Naive thymus-derived CD8-positive, alpha-beta T cell (primary cell): ENCODE results near the gene GARIN1A. TPM values are rescaled to one million over a fixed set of nuclear protein-coding genes. Genes with fewer than 3 reads are reported as not detected.

Experiments used
- ATAC-seq, 2 donors: fragments of 150-1000 bp; cut with Tn5 transposase in 1 of 2; sonication (Bioruptor Pico), chemical (Tn5 transposase) in 1 of 2; 1 replicate in 1 of 2; 2 replicates in 1 of 2; pipeline ENCODE4 v1.10.0; 2021; ENCODE audit warnings: mild to moderate bottlenecking in 2 of 2, moderate library complexity in 2 of 2
- POLR2A ChIA-PET: fragments of 350-600 bp; sonication (Branson Sonifier 250); formaldehyde crosslinking; loops from one replicate; lab custom pipeline; 2021; ENCODE audit warnings: antibody characterized with exemption; lab: Charles Lee
- DNase-seq, 10 donors: peaks; one replicate each; pipeline versions ENCODE4 v3.0.0 to v3.0.0-alpha.2; 2020 to 2022
- H3K27ac Mint-ChIP-seq, 10 donors: one replicate each; pipeline ENCODE4 v1.8.0; 2020 to 2022; ENCODE audit warnings: mild to moderate bottlenecking in 10 of 10, mixed read lengths in 10 of 10, moderate library complexity in 4 of 10, inconsistent platforms in 1 of 10
- H3K27me3 Mint-ChIP-seq, 5 donors: one replicate each; pipeline ENCODE4 v1.8.0; 2021 to 2022; ENCODE audit warnings: mixed read lengths in 5 of 5
- H3K36me3 Mint-ChIP-seq, 3 donors: one replicate each; pipeline ENCODE4 v1.8.0; 2020 to 2022; ENCODE audit warnings: mixed read lengths in 3 of 3, mild to moderate bottlenecking in 2 of 3, inconsistent platforms in 1 of 3
- H3K4me1 Mint-ChIP-seq, 4 donors: one replicate each; pipeline ENCODE4 v1.8.0; 2021 to 2022; ENCODE audit warnings: mixed read lengths in 4 of 4
- H3K4me3 Mint-ChIP-seq, 10 donors: one replicate each; pipeline ENCODE4 v1.8.0; 2020 to 2022; ENCODE audit warnings: mild to moderate bottlenecking in 10 of 10, mixed read lengths in 10 of 10, moderate library complexity in 6 of 10, inconsistent platforms in 1 of 10
- H3K9me3 Mint-ChIP-seq, 9 donors: one replicate each; pipeline ENCODE4 v1.8.0; 2020 to 2022; ENCODE audit warnings: mixed read lengths in 9 of 9, mild to moderate bottlenecking in 3 of 9, inconsistent platforms in 1 of 9, moderate library complexity in 1 of 9
- polyA plus RNA-seq, 3 donors: library from polyadenylated mRNA; unstranded; fragments of 300-500 nt; fragmentation: Illumina TruSeq; gene quantifications; one replicate each; pipeline ENCODE4 v1.2.3, GENCODE V29; 2021
- total RNA-seq, 8 experiments: library from RNA in 2 of 8; stranded (reverse) in 2 of 8; gene quantifications; one replicate each; pipeline ENCODE4 v1.2.3 and lab custom pipeline; 2021 to 2026

The GARIN1A gene
- total and polyA plus RNA-seq, 5 experiments from 2014 or later = 0.02 to 3.6 (median 1.5) TPM; not detected in 1

DNA sequence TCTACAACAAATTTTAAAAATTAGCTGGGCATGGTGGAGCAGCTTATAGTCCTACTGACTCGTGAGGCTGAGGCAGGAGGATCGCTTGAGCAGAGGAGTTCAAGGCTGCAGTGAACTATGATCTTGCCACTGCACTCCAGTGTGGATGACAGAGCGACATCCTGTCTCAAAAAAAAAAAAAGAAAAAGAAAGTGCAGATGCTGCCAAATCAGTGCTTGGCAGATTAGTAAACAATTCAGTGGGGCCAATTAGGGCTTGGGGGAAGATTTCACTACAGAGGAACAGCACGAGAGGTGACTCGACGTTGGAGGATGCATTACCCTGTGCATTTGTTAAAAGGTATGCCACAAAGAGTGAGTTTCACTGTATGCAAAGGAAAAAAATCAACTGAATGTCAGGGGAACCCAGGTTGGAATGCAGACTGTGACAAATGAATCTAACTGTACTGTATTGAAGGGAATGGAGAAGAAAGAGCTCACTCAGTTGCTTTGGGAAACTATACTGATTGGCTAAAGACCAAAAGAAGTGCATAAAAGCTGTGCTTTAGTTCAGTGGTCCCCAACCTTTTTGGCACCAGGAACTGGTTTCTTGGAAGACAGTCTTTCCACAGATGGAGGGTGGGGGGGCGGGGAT, 31.6 kb downstream of the GARIN1A start:
- ATAC-seq (no peak), DNase-seq (no peak)
- H3K27ac Mint-ChIP-seq = no peak overlapping the region
- H3K36me3 Mint-ChIP-seq = no peaks in the 10 kb centered on the region
- H3K9me3 Mint-ChIP-seq = no peaks in the 10 kb centered on the region
- POLR2A ChIA-PET = no interaction called here
- peaks cover 22 to 30% (median 26%) of the 10 kb centered on the region in 5 donors for H3K27me3 Mint-ChIP-seq
- H3K4me3 Mint-ChIP-seq = no peak overlapping the region
- H3K4me1 Mint-ChIP-seq = peaks cover 0 to 5% (median 0%) of the 10 kb centered on the region in 4 donors

DNA sequence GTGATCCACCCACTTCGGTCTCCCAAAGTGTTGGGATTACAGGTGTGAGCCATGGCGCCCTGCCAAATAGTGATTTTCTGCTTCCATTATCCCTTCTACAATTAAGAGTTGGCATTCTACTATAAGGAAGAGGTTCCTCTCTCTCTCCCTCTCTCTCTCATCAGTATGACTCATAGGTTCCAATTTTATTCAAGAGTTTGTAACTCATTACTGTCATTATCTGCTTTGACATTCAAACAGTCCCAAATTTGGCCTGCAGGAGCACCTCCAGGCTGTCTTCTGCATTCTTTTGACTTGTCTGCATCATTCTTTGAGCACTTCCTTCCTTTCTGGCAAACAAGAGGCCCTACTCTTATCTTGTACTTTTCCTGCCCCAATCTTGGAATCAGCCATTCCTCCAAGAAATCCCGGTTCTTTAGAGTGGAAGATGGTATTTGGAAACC, 33.8 kb downstream of the GARIN1A start:
- no peaks in the 10 kb centered on the region for H3K9me3 Mint-ChIP-seq
- no peaks in the 10 kb centered on the region for H3K36me3 Mint-ChIP-seq
- no peak overlapping the region for H3K27ac Mint-ChIP-seq
- no peak overlapping the region for H3K4me3 Mint-ChIP-seq
- peaks cover 8 to 18% (median 11%) of the 10 kb centered on the region in 5 donors for H3K27me3 Mint-ChIP-seq
- DNase-seq (no peak), ATAC-seq (no peak)
- peaks cover 0 to 4% (median 0%) of the 10 kb centered on the region in 4 donors for H3K4me1 Mint-ChIP-seq
- POLR2A ChIA-PET = no interaction called here

DNA sequence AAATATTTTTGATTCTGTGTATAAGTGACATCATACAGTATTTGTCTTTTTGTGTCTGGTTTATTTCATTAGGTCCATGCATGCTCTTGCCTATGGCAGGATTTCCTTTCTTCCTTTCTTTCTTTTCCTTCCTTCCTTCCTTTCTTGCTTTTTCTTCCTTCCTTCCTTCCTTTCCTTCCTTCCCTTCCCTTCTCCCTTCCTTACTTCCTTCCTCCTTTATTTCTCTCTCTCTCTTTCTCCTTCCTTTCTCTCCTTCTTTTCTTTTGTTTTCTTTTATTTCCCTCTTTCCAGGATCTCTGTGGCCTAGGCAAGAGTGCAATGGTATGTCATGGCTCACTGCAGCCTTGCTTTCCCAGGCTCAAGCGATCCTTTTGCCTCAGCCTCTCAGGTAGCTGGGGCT, 35.7 kb downstream of the GARIN1A start:
- Mint-ChIP-seq H3K27ac (peak overlapping the region in 1 of 10 donors; percentile 25), H3K4me3 (no peak overlapping the region), H3K27me3 (peaks cover 0 to 13% (median 4%) of the 10 kb centered on the region in 5 donors), H3K4me1 (peaks cover 0 to 4% (median 0%) of the 10 kb centered on the region in 4 donors), H3K36me3 (no peaks in the 10 kb centered on the region), H3K9me3 (no peaks in the 10 kb centered on the region)
- POLR2A ChIA-PET = no interaction called here
- DNase-seq = no peak
- no peak for ATAC-seq

DNA sequence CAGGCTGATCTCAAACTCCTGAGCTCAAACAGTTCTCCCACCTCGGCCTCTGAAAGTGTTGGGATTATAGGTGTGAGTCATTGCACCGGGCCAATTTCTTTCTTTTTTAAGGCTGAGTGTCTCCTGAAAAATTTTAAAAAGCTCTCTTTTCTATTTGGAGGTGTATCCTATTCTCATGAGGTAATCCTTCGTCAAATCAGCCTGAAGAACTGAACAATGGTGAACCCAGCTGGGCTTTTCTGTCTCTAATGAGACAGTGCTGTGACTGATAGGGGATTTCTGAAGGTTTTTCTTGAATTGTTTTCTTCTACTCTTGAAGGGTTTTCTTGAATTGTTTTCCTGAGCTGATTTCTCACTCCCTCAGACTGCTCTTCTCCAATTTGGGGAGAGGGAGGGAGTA, 36.1 kb downstream of the GARIN1A start:
- no peak for ATAC-seq
- H3K9me3 Mint-ChIP-seq = no peaks in the 10 kb centered on the region

DNA sequence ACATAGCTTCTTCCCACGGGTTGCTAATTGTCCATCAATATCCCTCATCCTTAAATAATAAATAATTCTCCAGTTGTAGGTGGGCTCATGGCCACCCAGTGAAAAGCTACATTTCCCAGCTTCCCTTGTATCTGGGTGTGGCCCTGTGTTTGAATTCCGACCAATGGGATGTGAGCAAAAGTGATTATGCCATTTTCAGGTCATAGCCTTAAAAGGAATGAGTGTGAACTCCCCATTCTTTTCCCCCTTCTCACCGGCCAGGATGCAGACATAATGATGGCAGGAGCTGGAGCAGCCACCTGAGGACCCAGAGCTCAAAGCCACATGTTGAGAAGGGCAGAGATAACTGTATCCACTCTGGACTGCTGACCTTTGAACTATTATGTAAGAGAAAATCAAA, 36.7 kb downstream of the GARIN1A start:
- H3K9me3 Mint-ChIP-seq = no peaks in the 10 kb centered on the region
- H3K4me3 Mint-ChIP-seq = no peak overlapping the region
- H3K27me3 Mint-ChIP-seq = peaks cover 0 to 10% (median 5%) of the 10 kb centered on the region in 5 donors
- ATAC-seq = no peak
- H3K4me1 Mint-ChIP-seq = no peaks in the 10 kb centered on the region
- peaks cover 0 to 3% (median 0%) of the 10 kb centered on the region in 3 donors for H3K36me3 Mint-ChIP-seq
- no peak overlapping the region for H3K27ac Mint-ChIP-seq
- DNase-seq = no peak
- POLR2A ChIA-PET = no interaction called here

More for the DNA sequence above, 36.1 kb downstream of the GARIN1A start:
- Mint-ChIP-seq H3K27me3 (peaks cover 0 to 13% (median 5%) of the 10 kb centered on the region in 5 donors), H3K27ac (no peak overlapping the region), H3K4me1 (peaks cover 0 to 4% (median 0%) of the 10 kb centered on the region in 4 donors), H3K4me3 (no peak overlapping the region), H3K36me3 (peaks cover 0 to 3% (median 0%) of the 10 kb centered on the region in 3 donors)
- POLR2A ChIA-PET = no interaction called here
- no peak for DNase-seq

DNA sequence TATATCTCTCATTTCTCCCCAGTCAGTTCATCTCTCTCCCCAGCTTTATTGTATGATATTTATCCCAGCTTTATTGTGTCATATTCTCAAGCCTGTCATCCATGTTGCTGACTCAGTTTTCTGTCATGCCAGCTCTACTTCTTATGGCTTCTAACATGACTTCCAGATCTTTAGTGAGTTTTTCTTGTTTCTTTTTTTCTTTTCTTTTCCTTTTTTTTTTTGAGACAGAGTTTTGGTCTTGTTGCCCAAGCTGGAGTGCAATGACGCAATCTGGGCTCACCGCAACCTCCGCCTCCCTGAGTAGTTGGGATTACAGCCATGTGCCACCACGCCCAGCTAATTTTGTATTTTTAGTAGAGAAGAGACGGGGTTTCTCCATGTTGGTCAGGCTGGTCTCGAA, 38.4 kb downstream of the GARIN1A start:
- DNase-seq (no peak), ATAC-seq (no peak)
- Mint-ChIP-seq H3K9me3 (peaks cover 0 to 2% (median 0%) of the 10 kb centered on the region in 9 donors), H3K4me1 (no peaks in the 10 kb centered on the region), H3K27me3 (peaks cover 6 to 20% (median 7%) of the 10 kb centered on the region in 5 donors), H3K36me3 (peaks cover 0 to 3% (median 0%) of the 10 kb centered on the region in 3 donors), H3K27ac (peak overlapping the region in 1 of 10 donors; percentile 18), H3K4me3 (no peak overlapping the region)
- POLR2A ChIA-PET = no interaction called here

DNA sequence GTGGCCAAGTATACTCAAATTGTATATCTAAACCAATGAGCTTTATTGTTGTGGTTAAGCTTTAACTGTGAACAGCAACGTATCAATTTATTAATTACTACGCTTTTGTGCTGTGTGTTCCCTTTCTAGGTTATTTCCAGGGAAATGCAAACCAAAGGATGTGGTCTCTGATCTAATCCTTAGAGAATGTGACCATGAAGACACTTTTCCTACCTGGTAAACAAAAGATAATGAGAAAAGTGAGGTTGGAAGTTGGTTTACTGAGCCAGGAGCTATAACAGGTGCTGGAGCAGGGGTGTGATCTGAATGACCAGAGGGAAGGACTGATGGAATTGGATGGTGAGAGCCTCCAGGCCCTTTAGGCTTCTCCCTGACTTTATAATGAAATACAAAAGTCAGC, 41.7 kb downstream of the GARIN1A start:
- Mint-ChIP-seq H3K27me3 (peaks cover 6 to 28% (median 16%) of the 10 kb centered on the region in 5 donors), H3K4me1 (peaks cover 0 to 1% (median 0%) of the 10 kb centered on the region in 4 donors), H3K36me3 (peaks cover 0 to 3% (median 0%) of the 10 kb centered on the region in 3 donors), H3K27ac (no peak overlapping the region), H3K4me3 (no peak overlapping the region), H3K9me3 (peaks cover 0 to 2% (median 0%) of the 10 kb centered on the region in 9 donors)
- no peak for DNase-seq
- POLR2A ChIA-PET = no interaction called here
- no peak for ATAC-seq

DNA sequence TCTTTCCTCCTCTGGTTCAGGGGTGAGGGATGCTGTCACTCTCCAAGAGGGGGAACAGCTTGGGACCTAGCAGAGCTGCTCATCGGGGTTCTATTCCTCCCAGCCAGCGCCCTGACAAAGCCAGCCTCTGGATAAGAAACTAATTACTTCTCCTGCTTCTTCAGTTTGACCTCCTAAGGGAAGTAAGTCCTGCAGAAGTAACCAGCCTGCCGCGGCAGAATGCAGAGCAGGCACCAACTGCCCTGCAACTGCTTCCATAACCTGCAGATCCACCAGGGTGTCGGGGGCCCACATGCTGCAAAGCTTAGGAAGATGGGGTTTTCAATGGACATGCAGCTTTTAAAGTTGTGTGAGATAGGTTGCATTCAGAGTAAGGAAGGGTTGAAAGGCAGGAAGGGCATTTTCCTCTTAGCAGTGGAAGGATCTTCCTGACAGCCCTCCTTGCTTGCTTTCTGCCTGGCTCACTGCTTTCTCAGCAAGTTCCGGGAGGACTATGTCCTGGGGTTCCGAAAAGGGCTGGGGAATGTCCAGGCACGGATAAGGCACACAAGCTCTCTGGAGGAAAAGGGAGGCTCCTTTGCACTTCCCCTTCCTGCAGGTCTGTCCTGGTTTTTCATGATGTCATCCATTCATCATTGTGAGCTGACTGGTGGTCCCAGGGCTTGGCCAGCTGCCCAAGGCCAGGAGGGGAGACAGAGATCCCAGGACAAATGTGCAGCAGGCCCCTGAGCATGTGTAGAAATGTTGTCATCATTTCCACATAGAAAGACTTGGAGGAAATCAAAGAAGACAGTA, 42.8 kb downstream of the GARIN1A start:
- H3K4me3 Mint-ChIP-seq = no peak overlapping the region
- peaks cover 0 to 1% (median 0%) of the 10 kb centered on the region in 4 donors for H3K4me1 Mint-ChIP-seq
- ATAC-seq (no peak), DNase-seq (no peak)
- POLR2A ChIA-PET = interaction anchor here (0.5 kb wide), 1 partner anchor 101 kb away, joined by 3 read pairs; no protein-coding TSS in a partner anchor
- no peak overlapping the region for H3K27ac Mint-ChIP-seq
- H3K27me3 Mint-ChIP-seq = peaks cover 3 to 28% (median 16%) of the 10 kb centered on the region in 5 donors
- H3K36me3 Mint-ChIP-seq = peaks cover 0 to 3% (median 0%) of the 10 kb centered on the region in 3 donors
- H3K9me3 Mint-ChIP-seq = peaks cover 0 to 2% (median 0%) of the 10 kb centered on the region in 9 donors

DNA sequence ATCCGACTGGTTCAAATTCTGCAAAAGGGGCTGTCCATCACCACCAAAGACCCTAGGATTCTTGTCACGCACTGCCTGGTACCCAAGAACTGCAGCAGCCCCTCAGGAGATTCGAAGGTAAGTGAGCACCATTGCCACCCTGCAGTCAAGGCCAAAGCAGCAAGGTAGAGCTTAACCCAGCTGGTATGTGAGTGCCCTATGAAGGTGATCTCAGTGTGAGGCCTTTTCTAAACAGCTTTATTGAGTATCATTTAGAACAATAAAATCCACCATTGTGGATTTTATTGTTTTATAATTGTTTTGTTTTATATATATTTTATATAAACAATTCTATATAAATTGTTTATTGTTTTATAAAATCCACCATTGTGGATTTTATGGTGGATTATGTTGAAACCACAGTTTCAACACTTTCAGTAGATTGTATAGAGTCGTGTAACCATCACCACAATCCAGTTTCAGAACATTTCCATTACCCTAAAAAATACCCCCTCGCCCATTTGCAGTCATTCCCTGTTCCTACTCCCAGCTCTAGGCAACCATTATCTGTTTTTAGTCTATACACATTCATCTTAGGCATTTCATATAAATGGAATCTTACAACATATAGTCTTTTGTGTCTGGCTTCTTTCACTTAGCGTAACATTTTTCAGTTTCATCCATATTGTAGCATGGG, 47.0 kb downstream of the GARIN1A start:
- POLR2A ChIA-PET = no interaction called here
- peaks cover 0 to under 1% (median 0%) of the 10 kb centered on the region in 9 donors for H3K9me3 Mint-ChIP-seq
- peaks cover 0 to 1% (median 0%) of the 10 kb centered on the region in 4 donors for H3K4me1 Mint-ChIP-seq
- no peak overlapping the region for H3K4me3 Mint-ChIP-seq
- no peak for ATAC-seq
- H3K27ac Mint-ChIP-seq = no peak overlapping the region
- H3K36me3 Mint-ChIP-seq = no peaks in the 10 kb centered on the region
- H3K27me3 Mint-ChIP-seq = peaks cover 5 to 28% (median 11%) of the 10 kb centered on the region in 5 donors
- DNase-seq = no peak

DNA sequence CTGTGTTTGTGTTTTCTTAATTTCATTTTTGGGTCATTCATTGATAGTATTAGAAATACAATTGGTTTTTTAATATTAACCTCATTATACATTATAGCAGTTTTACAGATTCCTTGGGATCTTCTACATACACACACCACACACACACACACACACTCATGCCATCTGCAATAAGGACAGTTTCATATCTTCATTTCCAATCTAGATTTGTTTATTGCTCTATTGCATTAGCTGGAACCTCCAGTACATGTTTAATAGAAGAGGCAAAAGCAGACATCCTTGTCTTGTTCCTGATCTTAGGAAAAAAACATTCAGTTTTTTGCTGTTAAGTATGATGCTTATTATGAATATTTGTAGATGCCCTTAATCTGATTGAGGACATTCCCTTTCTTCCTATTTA, 49.3 kb downstream of the GARIN1A start:
- H3K4me3 Mint-ChIP-seq = no peak overlapping the region
- POLR2A ChIA-PET = no interaction called here
- DNase-seq = no peak
- no peak for ATAC-seq
- H3K27ac Mint-ChIP-seq = no peak overlapping the region
- no peaks in the 10 kb centered on the region for H3K9me3 Mint-ChIP-seq
- peaks cover 6 to 29% (median 9%) of the 10 kb centered on the region in 5 donors for H3K27me3 Mint-ChIP-seq
- H3K36me3 Mint-ChIP-seq = no peaks in the 10 kb centered on the region
- H3K4me1 Mint-ChIP-seq = no peaks in the 10 kb centered on the region
